Measurements from ENCODE around the gene CD96.

CD96 gene

DNA sequence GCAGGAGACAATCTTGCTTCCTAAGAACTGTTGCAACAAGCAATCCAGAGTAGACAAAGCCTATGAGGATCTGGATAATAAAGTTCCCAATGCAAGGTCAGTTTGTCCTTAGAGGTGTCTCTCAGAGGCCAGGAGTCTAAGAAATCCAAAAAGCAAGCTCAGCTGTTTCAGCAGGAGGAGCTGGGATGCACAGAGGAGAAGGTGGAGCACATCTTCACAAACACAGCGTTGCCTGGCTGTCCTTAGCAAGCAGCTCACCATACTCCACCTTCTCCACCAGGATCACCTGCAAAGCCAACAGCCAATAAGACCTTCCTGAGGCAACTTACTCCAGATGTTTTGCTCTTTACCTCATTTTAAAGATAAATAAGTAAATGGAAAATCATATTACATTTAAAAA is 52.8 kb downstream of the CD96 start:
- no peak for DNase-seq (ENCODE audit: low read depth)

DNA sequence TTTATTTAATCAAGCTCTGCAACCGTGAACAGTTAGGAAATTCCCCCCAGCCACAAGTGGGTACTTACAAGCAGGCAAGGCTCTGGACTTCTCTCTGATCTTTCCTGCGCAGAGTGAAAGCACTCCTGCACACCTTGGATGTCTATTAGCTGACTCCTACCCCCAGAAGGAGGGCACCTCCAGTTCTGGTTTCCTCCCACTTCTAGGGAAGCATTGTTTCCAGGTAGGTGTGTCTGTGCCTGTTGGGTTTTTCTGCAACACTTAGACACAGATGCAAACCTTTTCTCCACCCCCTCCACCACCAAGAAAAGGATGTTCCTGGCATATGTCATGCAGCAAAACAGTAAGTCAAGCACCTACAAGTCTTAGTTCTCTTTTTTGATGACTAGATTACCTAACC is 53.2 kb downstream of the CD96 start, which contains the start of gene ZBED2:
ZBED2 (minus strand) TSS at position 115 of the 400 bp plus-strand sequence. CDS start 1,145 bp downstream, outside the sequence.
- no peak for DNase-seq (ENCODE audit: low read depth)

DNA sequence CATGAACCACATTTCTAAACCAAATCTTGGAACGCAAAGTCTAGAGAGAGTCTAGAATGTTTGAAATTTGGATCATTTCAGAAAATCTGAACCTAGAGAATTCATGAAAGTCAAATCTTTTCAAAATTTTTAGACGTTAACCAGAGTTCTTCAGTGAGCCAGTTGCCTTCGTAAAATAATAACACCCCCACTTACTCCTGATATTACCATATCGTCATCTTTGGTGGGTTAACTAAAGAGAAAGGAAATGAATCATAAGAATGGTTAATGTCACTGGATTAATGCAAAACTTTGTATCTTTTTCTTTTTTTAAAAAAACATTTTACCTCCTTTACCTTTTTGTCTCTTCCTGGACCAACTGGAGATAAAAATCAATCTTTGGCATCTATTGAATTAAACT is 54.3 kb downstream of the CD96 start:
- no peak for DNase-seq (ENCODE audit: low read depth)

DNA sequence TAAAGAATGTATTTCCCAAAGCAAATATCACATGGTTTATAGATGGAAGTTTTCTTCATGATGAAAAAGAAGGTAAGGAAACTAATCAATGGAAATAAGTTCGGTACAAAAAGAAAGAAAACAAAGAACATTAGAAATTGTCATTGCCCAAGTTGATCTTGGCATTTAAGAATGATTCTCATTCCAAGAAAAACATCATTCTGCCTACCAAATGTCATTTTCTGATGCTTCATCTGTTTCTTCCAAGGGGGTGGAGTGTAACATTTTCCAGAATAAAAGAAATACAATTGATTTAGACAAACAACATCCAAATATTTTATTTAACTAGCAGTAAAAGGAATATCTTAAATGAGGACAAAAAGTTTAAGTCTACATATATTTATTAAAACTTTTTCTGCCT is 56.1 kb downstream of the CD96 start:
- DNase-seq (ENCODE audit: low read depth): no peak

DNA sequence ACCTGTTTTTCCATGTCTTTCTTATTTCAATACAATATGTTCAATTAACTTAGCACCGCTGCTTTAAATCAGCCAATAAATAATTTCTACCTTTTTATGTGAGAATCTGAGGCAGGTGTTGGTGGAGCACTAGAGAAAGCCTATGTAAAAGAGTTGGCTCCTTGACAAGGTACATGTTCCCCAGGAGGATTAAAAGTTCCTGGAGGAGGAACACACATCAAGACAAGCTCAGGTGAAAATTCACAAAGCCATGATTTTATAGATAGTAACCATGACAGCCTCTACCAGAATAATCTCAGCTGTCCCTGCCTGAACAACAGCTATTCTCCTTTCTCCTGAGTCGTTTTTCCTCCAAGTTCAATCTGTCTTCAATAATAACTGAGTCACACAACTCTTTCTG is 56.6 kb downstream of the CD96 start:
- no peak for DNase-seq (ENCODE audit: low read depth)

DNA sequence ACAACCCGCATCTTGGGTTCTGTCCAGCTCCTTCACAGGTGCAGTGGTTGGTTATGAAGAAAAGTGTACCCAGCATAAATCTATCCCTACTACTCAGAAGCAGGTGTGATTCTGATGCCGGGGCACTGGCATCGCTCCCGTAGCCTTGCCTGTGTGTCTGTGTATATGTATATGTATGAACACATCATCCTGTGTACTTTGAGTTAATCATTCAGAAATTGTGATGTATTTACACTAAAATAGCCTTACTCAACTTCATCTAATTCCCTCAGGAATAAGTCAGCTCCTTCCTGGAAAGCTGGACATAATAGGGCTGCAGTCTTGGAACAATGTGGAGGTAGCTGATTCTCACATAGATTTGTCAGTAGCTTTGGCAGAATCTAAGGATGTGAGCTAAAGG is 59.8 kb downstream of the CD96 start:
- DNase-seq (ENCODE audit: low read depth): no peak

DNA sequence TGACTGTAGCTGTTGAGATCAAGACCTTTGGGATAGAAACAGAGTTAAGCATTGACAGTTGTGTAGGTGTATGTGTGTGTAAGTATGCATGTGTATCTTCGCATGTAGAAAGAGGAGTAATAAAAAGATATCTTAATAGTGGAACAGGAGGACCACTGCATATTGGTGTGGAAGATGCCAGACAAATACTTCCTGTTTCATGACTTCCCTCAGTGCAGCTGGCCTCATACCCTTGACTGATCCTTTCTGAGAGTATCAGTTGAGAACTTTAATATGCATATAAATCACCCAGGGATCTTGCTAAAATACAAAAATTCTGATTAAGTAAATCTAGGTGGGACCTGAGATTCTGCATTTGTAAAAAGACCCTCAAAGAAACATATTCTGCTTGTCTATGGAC is 61.7 kb downstream of the CD96 start:
- no peak for DNase-seq (ENCODE audit: low read depth)

DNA sequence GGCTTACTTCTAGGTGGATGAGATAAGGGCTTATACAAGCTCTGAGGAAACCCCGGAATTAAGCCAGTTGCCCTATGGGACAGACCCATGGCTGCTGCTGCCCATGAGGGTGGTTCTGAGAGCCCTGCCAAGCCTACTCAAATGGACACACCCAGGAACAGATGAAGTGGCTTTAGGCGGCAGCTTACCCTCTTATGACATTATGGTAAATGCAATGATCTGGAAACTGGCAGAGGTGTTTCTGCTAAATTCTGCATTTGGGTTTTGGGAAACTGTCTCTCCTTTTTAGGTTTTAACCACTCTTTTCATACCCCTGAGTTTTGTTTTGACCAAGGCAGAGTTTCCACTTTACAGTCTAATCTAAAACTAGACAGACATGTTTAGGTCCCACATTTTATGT is 62.1 kb downstream of the CD96 start:
- DNase-seq (ENCODE audit: low read depth): no peak

DNA sequence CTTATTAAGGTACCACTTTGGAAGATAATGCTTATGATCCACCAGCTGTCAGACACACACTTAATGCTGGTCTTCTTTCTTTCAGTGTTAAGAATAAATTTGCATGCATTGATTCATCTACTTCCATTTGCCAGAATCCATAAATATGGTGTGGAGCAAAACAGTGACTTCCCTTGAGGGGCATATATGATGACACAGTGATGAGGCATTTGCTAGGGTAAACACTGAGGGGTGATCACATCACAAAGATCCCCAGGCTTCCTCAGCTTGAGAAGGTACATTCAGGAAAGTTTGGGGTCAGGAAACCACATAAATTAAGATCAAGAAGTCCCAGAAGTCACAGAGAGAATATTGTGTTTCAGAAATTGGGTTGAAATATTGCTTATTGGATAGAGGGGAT is 63.0 kb downstream of the CD96 start:
- no peak for DNase-seq (ENCODE audit: low read depth)

DNA sequence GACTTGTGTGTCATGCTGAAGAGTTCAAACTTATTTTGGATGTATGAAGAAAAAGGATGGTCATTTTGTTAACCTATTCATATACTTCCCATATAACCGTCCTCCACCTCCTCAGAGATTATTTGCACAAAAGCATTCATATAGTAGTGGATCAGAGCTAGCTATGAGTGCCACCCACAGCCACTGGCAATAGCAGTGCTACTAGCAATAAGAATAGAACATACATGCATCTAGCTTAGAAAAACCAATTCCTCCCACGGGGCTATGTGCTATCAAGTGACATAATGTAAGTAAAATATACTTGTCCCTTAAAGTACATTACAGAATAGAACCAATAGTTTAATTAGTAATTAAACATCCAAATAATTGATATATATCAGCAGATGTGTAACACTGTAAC is 63.5 kb downstream of the CD96 start:
- no peak for DNase-seq (ENCODE audit: low read depth)

DNA sequence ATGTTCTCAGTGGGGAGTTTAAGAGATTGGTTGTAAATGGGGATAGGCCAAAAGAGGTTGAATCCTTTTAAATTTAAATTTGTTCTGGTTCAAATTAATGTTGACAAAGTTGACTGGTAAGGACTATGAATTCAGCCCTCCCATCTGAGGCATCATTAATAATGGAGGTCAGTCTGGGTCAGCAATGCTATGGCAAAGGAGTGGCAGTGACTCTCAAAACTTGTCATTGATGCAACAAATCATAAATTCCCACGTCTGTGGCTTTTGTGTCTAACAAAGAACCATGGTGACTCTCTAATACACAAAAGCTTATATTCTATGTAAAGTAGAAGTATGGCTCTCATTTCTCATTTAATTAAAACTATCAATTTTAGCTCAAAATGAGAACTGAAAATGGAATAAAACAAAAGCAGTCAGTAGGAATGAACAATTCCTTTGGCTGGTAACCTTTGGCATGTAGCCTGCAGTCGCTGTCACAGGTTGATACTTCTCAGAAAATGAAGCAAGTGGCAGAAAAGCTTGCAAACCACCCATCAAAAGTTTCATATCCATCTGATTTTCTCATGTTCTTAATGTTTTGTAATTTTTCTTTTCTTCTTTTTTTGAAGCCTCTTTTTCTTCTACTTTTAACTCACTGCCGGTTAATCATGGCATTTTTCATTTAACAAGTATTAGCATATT is 65.4 kb downstream of the CD96 start:
- DNase-seq (ENCODE audit: low read depth): no peak

DNA sequence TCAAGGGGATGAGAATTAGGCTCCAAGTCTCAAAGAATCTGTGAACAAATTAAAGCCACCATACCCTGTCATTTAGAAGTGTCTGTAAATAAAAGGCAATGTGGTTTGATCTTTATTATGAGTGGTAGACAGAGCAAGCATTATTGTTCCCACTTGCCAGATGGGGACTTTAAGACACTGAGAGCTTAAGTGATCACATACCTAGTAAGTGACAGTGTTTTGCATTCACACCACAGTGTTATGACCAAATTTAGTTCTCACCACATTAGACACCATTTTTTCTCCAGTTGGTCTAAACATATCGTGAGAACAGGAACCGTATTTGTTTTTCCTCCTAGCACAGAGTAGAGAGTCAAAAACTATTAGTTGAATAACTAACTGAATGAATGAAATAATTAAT is 66.4 kb downstream of the CD96 start:
- DNase-seq (ENCODE audit: low read depth): no peak

DNA sequence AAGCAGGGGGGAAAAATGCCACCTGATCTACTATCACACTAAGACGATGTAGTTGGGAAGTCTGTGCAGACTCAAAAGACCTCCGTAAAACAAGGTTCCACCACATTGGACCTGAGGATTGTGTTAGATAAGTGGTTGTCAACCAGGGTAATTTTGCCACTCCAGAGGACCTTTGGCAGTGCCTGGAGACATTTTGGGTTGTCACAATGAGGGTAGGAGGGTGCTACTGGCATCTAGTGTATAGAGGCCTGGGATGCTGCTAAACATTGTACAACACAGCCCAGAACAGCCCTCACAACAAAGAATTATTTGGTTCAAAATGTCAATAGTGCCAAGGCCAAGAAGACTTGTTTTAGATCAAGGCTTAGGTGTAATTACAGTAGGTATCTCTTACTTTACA is 67.7 kb downstream of the CD96 start:
- DNase-seq (ENCODE audit: low read depth): no peak

DNA sequence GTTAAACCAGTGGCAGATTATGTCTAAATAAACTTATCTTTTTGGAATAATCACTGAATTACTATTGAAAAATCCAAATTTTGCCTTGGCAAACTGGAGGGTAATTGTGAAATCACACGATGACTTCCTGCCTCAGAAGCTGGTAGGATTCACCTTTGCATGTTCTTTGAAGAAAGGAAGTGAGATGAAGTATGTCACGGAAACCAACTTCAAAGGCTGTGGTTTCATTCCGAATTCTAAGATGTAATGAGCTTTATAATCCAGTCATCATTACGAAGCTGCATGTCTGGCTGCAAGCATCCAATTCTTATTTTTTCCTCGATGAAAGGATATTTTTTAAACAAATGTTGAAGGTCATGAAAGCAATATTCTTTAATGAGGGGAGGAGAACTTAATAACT is 68.2 kb downstream of the CD96 start:
- DNase-seq (ENCODE audit: low read depth): no peak

DNA sequence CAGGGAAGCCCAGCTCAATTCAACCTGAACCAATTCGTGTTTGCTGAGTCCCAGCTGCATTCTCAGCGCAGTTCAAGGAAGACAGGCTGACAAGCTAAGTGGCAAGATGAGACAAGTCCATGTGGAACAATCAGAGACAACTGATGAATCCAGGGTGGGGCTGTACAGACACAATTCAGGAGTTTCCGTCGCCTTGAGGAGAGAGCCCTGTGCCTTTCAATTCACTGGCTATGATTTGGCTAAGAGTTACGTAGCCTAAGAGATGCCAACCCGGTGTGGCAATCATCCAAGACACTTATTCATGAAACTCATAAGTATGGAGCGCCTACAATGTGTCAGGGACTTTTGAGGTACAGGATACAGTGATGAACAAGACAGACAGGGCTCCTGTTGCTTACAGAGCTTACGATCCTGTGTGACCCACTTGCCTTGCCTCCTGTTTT is 68.6 kb downstream of the CD96 start:
- no peak for DNase-seq (ENCODE audit: low read depth)

DNA sequence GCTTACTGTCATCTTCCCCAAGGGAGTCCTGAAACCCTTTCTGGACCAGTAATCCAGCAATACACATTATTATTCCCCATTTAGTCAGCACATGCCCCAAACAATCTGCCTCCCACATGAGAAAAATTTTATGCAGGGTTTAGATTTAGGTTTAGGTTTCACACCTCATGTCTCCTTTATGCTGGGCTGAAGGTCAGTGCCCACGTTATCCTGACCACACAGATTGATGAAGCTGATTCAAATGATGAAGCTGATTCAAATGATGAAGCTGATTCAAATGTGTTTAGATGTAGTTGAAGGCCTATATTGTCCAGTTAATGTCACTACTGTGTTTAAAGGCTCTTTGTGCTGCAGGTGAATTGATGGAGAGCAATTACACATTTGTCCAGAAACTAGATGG is 71.3 kb downstream of the CD96 start:
- DNase-seq (ENCODE audit: low read depth): no peak

DNA sequence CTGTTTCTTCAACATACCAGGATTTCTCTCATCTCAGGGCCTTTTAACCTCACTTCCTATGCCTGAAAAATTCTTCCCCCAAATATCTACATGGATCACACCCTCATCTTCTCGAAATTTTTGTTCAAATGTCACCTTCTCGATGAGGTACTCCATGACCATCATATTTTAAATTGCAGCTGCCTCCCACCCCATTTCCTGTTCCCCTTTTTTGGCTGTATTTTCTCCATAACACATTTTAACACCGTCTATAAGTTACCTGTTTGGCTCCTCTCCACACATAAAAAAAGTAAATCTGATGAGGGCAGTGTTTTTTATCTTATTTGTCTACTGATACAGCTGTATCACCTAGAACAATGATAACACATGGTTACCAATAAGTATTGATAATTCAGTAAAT is 73.9 kb downstream of the CD96 start:
- DNase-seq (ENCODE audit: low read depth): no peak

DNA sequence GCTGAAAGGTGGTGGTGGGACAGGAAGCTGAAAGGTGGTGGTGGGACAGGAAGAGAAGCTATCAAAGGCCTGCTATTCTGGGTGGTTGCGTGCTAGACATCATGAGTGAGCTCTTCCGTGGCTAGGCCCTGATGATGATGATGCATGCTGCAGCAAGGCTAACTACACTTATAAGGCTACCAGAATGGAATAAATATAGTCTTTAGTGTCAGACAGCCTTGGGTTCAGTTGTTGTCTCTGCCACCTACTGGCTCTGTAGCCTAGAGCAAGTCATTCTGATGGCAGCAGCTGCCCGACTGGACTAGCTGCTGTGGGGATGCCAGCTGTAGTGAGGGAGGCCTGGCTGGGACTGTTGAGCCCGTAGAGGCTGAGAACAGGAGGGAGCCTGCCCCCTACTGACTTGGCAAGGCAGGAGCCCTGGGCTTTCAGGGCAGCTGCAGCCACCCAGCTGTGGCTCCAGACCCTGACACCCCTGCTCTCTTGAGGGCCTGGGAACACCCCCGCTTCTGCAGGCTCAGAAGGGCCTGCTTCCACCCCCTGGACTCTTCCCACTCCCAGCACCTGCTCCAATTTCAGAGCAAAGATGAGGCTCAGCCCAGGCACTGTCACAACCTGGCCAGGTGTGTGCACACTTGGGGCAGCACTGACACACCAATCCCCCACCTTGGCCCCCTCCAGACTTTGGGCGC is 74.6 kb downstream of the CD96 start:
- DNase-seq (ENCODE audit: low read depth): peak; percentile 61

DNA sequence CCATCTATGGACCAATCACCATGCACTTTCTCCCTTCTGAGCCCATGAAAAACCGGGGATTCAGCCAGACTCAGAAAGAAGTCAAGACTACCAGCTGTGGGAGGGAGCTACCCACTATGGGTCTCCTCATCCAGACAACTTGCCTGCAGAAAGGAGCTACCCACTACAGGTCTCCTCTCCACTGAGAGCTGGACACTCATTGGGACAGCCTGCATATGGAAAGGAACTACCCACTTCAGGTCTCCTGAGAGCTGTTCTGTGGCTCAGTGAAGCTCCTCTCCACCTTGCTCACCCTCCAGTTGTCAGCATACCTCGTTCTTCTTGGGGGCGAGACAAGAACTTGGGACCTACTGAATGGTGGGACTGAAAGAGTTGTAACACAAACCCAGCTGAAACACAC is 75.4 kb downstream of the CD96 start:
- no peak for DNase-seq (ENCODE audit: low read depth)

DNA sequence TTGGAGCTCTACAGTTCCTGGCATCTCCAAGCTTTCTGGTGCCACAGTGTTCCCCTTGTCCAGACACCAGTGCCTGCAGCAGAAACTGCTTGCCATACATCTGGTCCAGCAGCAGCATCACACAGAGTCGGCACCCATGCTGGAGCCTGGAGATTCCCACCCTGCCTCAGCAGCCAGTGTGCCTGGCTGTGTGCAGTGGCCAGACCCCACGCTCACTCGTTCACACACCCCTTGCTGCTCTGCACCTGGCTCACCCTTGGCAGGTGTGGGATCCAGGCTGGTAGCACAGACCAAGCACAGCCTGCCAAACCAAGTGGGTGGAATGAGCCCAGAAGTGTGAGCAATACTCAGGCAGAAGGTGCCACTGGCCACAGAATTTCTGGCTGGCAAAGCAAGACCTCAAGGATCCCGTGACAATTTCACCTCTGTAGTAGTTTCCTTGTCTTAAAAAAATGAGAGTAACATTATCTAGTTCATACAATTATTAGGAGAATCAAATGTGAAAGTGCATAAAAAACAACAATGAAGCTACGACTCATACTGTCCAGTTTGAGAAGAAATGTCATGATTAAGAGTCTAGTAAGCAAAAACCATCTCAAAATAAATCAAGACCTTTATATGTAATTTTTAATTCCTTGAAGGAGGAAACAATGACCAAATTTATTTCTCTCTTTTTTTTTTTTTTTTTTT is 76.1 kb downstream of the CD96 start:
- DNase-seq (ENCODE audit: low read depth): no peak

DNA sequence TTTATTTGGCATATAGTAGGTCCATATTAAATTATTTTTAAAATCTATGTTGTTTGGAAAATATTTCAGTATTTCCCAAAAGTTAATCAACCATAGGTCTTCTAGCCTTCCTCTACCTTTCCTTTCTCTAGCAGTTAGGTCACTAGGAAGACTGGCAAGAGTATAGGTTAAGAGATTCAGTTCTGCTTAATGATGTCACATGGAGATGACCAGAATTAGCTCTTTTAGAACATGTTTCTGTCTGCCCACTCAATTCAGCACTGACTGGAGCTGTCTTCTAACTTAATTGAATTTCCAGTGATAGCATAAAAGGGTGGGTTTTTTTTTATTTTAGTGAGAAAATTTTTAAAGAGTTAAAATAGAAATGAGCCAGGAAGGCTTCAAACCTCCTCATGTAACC is 76.9 kb downstream of the CD96 start:
- no peak for DNase-seq (ENCODE audit: low read depth)

DNA sequence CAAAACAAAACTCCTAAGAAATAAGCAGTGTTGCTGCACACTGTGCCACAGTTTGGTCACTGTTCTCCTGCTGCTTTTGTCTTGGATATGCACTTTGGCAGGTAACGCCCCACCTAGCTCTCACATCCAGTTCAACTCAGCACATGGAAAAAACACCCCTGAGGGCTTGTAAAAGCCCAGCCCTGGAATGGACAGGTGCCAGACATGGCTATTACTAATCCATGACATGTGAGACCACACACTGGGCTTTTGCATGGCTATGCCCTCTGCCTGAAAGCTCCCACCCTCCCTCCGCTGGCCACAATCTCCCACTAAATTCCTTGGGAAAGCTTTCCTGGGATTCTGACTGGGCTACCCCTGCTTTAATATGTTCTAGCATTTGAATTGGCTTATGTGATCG is 77.8 kb downstream of the CD96 start:
- DNase-seq (ENCODE audit: low read depth): no peak

DNA sequence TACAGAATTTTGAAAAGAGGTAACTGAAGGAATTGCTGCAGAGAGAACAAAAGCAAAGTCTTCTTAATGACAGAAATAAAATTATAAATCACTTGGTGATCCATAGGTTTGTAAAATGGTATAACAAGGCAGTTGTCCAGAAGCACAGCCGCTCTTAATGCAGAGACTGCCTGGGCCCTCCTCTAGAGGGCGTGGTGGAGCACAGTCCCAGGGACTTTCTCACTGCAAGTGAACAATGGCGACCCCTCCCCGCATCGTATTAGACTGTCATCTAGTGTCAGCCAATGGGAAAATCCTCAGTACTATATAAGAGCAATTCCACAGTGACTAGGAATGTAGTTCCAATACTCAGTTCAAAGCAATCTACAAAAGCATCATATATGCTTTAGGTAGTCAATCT is 79.5 kb downstream of the CD96 start:
- peak; percentile 54 for DNase-seq (ENCODE audit: low read depth)
